ENCODE data around the gene SPSB4. TPM values are rescaled to one million over a fixed set of nuclear protein-coding genes. Genes with fewer than 3 reads are reported as not detected.

The SPSB4 gene
- total and polyA plus RNA-seq, 2 of the 8 experiments (the other 6 are each of a cell fraction or from before 2014, with no cell fraction given): 15.1 to 17.2 TPM

DNA sequence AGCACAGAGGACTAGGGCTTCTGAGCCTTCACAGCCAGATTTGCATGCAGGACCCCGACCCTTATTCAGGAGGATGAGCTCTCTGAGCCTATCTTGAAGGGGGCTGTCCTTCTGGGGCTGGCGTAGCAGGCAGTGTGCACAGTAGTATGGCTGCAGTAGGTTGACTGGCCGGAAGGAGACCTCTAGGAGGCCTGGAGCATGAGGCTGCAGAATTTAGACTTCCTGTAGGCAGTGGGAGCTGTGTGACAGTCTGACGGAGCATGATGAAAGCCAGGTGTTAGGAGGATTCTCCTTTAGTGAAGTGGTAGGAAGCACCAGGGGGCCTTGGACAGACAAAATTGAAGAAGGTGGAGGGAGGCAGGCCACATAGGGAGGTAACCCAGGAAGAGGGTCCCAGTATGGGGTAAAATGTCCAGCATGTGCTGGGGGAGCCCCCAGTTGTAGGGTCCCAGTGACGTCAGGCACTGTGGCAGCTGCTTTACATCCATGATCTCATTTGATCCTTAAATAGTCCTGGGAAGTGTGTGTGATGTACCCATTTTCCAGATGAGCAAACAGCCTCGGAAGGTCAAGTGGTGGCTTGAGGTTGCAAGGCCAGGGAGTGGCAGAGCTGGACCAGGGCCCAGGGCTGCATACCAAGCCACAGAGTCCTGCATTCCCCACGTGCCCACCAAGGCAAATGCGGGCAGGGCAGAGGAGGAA is 36.1 kb downstream of the SPSB4 start:
- TF ChIP-seq TEAD4 (IDR thresholded peaks at IDR 0.05; ENCODE audit: low read depth, low read length) (0 out of 2 replicates have a peak, but pooled peaks have one; percentile 14), EP300 (IDR thresholded peaks at IDR 0.05; ENCODE audit: borderline replicate concordance in 1 of 2, low read depth in 2 of 2, low read length in 2 of 2) (no peak)
- Histone ChIP-seq H3K56ac (replicated peaks; ENCODE audit: insufficient read length, low read depth, low read length) (no peak overlapping the region), H2AFZ (ENCODE audit: low read length) (no peak overlapping the region), H3K4me3 (ENCODE audit: extremely low read depth in 1 of 4, insufficient read depth in 2 of 4, low read depth in 3 of 4, low read length in 4 of 4) (no peak overlapping the region), H4K5ac (ENCODE audit: insufficient read length, low read depth, low read length) (no peak overlapping the region), H2AK5ac (ENCODE audit: low read depth, low read length) (peak overlapping the region; percentile 53; the same call in 1 of the 2 replicates), H3K18ac (ENCODE audit: extremely low read depth, low read length) (0 out of 2 replicates have a peak overlapping the region, but pooled peaks have one; percentile 49), H3K27ac (ENCODE audit: low read depth, low read length) (no peak overlapping the region), H4K8ac (ENCODE audit: extremely low read depth, insufficient read depth, low read length) (no peak overlapping the region; the same call in none of the 2 replicates), H3K79me1 (ENCODE audit: low read depth, low read length) (peaks cover 8% of the 10 kb centered on the region; the same call in 1 of the 2 replicates), H3K23ac (ENCODE audit: insufficient read length) (no peak overlapping the region), H3K14ac (ENCODE audit: insufficient read length) (no peak overlapping the region), H3K27me3 (replicated peaks in 1 of 4; ENCODE audit: control insufficient read depth in 3 of 4, extremely low read depth in 1 of 4, insufficient read depth in 3 of 4, low read length in 3 of 4) (no peaks in the 10 kb centered on the region), H4K20me1 (replicated peaks in 1 of 2; ENCODE audit: control insufficient read depth in 1 of 2, insufficient read depth in 2 of 2, low read length in 2 of 2) (no peaks in the 10 kb centered on the region), H3K36me3 (ENCODE audit: control insufficient read depth in 2 of 4, insufficient read depth in 4 of 4, low read length in 3 of 4) (no peaks in the 10 kb centered on the region), H3K23me2 (ENCODE audit: low read depth, low read length) (no peaks in the 10 kb centered on the region), H3K4me1 (replicated peaks in 1 of 4; ENCODE audit: control insufficient read depth in 3 of 4, insufficient read depth in 4 of 4, low read length in 3 of 4) (peaks cover 7 to 33% (median 16%) of the 10 kb centered on the region in 4 experiments), H4K91ac (replicated peaks; ENCODE audit: insufficient read length, low read length) (peak overlapping the region; percentile 18), H3K9me3 (ENCODE audit: insufficient read depth in 2 of 2, low read depth in 1 of 2, low read length in 1 of 2) (no peaks in the 10 kb centered on the region), H2BK5ac (ENCODE audit: low read depth, low read length) (peak overlapping the region; percentile 22; the same call in 1 of the 2 replicates), H2BK20ac (ENCODE audit: low read length) (no peak overlapping the region), H3K4ac (replicated peaks; ENCODE audit: insufficient read length, low read depth, low read length) (peak overlapping the region; percentile 25), H2BK12ac (ENCODE audit: low read depth, low read length) (peak overlapping the region; percentile 3; the same call in 1 of the 2 replicates), H3K79me2 (ENCODE audit: control insufficient read depth in 1 of 2, insufficient read depth in 2 of 2, low read length in 2 of 2) (peaks cover 0 to 11% of the 10 kb centered on the region in 2 experiments; a peak in 1 of 4 replicates), H2BK120ac (replicated peaks; ENCODE audit: low read depth, low read length) (no peak overlapping the region), H3K9ac (replicated peaks in 1 of 4; ENCODE audit: extremely low read depth in 1 of 4, low read depth in 3 of 4, low read length in 3 of 4) (no peak overlapping the region), H3K4me2 (ENCODE audit: insufficient read depth in 1 of 2, low read depth in 2 of 2, low read length in 2 of 2) (no peak overlapping the region), H2BK15ac (ENCODE audit: low read length) (peak overlapping the region; percentile 61; the same call in 1 of the 2 replicates)
- DNase-seq (ENCODE audit: low read depth in 1 of 2, low spot score in 2 of 2) (no peak), FAIRE-seq (no peak)
- ChIA-PET POLR2A (ENCODE audit: partially characterized antibody) (interaction anchor here (1.5 kb wide), 1 partner anchor 8 kb away, joined by 4 read pairs; no protein-coding TSS in a partner anchor), CTCF (ENCODE audit: partially characterized antibody) (interaction anchor here (1.0 to 29.1 kb wide), 6 partner anchors 10 to 70 kb away, joined by 3 to 333 read pairs (median 42); partner anchors contain the start of gene SPSB4)
- 84% methylated on average over 8 of the region's 8 CpGs; no CpG with 5 or more reads in 1 of the 2 experiments for WGBS, 2 experiments (ENCODE audit: extremely low coverage in 1 of 2, insufficient coverage in 1 of 2, insufficient read length in 1 of 2, insufficient replicate concordance in 2 of 2, low coverage in 1 of 2, low lambda C conversion rate in 2 of 2, missing lambda C conversion rate in 1 of 2)

All from H1 (cell line).